Fibroblast of upper back skin (primary cell): Measurements from ENCODE around the gene SHISA5.
"Not testable (repeated sequence)": the region's sequence is repeated elsewhere in the genome, so short reads cannot be mapped to it uniquely, and the experiment has no call there.

Experiments used
- DNase-seq: peaks from one replicate; pipeline ENCODE4 v3.0.0-alpha.2; 2013

SHISA5 gene

DNA sequence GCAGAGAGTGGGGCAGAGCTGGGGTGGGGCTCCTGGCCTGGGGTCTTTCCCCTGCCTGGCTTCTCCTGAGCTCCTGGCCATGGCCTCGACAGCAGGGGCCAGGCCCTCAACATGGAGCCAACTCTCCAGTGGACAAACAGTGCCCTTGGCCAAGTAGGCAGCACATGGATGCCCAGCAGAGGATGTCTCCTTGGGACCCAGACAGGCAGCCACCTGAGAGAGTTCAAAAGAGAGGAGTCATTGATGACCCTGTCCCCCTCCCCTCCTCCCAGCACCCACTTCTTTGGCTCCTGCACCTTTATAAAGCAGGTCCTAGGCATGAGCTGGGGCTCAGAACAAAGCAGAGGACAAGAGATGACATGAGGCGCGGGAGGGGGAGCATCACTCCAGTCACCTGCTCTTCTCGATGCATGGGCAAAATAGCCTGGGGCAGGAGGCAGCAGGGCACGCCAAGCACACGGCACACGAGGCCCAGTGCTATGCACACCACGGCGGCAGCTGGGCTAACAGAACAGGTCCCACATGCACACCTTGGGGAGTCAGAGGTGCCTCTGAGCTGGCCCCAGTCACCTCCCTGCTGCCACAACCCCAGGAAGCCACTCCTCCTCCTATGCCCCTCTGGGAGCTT is 27.4 kb downstream of the SHISA5 start:
- no peak for DNase-seq

DNA sequence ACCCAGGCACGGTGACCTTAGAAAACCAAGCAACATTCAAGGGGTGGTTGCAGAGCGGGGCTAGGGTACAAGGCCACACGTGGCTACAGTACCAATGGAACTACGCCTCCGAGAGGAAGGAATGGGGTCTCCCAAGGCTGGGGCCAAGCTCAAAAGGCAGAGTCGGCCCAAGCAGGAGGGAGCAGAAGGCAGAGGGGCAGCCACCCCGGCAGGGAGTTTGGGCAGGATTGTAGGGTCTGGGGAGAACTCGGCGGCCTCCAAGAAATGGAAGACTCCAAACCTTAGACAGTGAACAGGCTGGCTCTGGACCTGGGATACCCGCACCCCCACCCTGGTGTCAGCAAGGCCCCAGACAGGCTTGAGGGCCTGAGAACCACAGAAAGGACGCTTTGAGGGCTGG is 28.8 kb downstream of the SHISA5 start:
- no peak for DNase-seq

- DNase-seq = no peak
Measured at GRCh38 chr3:48474619-48475018, 29.4 kb downstream of the SHISA5 start.

GRCh38 chr3:48474031-48474430 is 29.9 kb downstream of the SHISA5 start:
- DNase-seq = not testable (repeated sequence)

GRCh38 chr3:48473617-48473952 is 30.4 kb downstream of the SHISA5 start:
- no peak for DNase-seq

- DNase-seq = peak; percentile 90
Measured at GRCh38 chr3:48472923-48473616, 30.9 kb downstream of the SHISA5 start.

GRCh38 chr3:48472673-48472922 is 31.4 kb downstream of the SHISA5 start:
- no peak for DNase-seq

DNA sequence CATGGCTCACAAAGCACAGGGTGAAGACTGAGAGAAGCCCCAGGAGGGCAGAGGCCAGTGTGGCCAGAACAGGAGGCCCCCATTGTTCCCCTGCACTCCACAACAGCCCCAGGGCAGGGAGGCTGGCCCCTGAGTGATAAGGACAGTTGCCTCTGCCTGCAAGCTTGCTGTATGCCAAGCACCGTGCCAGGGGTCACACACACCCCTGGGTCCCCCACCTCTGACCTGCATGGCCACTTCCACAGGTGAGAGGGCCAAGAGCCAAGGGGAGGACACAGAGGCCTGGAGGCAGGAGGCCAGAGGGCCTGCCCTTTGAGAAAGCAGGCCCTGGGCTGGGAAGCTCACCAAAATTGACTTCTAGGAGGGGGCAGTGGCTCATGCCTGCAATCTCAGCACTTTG is 33.7 kb downstream of the SHISA5 start:
- no peak for DNase-seq

- DNase-seq = no peak
Measured at GRCh38 chr3:48469046-48469915, 34.7 kb downstream of the SHISA5 start.

GRCh38 chr3:48468329-48468731 is 35.6 kb downstream of the SHISA5 start:
- no peak for DNase-seq

DNA sequence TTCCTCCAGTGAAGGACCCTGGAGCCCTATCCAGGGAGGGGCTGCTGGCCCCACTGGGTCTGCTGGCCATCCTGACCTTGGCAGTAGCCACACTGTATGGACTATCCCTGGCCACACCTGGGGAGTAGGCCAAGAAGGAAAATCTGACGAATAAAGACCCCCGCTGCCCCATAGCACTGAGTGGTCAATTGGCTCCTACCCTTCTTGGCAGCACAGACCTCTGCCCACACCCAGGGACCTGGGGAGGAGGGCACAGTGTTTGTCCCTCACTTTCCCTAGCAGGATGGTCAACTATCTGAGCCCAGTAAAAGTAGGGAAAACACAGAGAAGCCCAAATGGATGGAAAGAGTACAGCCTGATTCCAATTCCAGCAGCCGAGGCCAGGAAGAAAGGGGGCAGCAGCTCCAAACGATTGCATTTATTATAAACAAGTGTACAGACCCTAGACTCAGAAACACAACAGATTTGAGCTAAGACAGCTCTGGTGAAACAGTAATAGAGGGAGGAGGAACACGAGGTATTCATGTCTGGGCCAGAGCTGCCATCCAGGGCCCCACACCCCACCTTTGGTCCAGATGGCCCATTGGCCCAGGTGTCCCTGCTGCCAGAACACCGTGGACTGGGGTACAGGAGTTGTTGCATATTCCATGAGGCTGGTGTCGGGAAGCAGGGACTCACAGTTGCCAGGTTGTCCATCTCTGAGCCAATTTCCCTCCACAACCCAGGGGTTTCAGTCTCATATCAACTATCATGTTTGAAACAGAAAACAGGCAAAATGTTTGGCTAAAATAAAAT is 36.3 kb downstream of the SHISA5 start:
- DNase-seq = no peak

GRCh38 chr3:48467110-48467454 is 36.9 kb downstream of the SHISA5 start:
- no peak for DNase-seq

DNA sequence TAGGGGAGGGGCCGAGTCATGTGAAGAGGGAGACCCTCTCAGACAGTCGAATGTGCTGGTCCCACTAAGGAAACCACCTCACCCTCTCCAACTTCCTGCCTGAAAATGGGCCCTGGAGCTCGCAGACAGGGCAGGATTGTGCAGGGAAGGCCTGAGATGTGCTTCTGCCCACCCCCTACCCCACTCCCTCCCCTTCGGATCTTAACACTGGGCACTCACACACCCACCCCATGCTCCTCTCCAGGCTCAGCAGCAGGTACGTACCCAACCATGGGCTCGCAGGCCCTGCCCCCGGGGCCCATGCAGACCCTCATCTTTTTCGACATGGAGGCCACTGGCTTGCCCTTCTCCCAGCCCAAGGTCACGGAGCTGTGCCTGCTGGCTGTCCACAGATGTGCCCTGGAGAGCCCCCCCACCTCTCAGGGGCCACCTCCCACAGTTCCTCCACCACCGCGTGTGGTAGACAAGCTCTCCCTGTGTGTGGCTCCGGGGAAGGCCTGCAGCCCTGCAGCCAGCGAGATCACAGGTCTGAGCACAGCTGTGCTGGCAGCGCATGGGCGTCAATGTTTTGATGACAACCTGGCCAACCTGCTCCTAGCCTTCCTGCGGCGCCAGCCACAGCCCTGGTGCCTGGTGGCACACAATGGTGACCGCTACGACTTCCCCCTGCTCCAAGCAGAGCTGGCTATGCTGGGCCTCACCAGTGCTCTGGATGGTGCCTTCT is 37.4 kb downstream of the SHISA5 start:
- no peak for DNase-seq

DNA sequence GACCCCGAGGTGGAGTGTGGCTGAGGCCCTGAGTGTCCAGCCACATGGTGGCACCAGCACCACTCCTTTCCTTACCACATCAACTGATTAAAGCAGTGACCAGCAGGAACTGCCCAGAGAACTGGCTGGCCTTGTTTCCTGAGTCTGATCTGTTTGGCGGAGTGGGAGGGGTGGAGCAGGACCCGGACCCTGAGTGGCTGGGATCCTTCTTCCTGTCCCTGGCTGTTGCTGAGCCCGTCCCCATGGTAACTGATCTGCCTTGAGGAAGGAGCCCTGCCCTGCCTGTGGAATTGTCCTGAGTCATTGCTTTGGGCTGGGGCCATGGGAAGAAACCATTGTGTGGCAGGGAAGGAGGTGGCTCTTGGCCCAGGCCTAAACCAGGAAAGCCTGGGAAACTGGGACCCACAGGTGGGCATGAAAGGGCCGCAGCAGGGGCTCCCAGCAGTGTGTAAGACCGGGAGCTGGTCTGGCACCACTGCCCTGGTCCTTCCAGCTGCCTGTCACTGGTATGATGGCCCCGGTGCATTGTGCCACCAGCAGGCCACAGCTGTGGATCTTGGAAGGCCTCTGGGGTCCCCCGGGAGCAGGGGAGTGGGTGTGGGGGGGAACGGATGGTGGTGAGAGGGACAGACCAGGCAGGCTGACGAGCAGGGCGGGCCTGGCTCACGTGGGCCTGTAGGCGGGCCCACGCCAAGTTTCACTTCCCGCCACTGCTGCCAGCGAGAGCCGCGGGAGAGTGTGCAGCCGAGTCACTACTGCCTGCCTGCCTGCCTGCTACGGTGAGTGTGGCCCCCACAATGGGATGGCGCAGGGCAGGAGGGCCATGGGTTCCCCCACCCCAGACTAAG is 38.2 kb downstream of the SHISA5 start:
- peak; percentile 99 for DNase-seq

- DNase-seq = no peak
Measured at GRCh38 chr3:48465237-48465530, 38.8 kb downstream of the SHISA5 start.

DNA sequence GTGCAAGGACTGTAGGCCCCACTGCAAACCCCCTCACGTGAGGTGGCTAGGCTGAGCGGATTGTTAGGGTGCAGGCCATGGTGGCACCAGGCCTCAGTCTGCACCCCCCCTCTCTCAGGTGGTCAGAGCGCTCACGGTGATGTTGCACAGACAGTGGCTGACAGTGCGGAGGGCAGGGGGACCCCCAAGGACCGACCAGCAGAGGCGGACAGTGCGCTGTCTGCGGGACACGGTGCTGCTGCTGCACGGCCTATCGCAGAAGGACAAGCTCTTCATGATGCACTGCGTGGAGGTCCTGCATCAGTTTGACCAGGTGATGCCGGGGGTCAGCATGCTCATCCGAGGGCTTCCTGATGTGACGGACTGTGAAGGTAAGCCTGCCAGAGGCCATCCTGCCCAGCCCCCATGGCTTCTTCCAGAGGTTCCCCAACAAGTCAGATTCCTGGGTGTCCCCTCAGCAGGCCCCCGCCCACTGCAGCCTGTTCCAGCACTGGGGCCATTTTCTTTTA is 39.2 kb downstream of the SHISA5 start:
- no peak for DNase-seq

DNA sequence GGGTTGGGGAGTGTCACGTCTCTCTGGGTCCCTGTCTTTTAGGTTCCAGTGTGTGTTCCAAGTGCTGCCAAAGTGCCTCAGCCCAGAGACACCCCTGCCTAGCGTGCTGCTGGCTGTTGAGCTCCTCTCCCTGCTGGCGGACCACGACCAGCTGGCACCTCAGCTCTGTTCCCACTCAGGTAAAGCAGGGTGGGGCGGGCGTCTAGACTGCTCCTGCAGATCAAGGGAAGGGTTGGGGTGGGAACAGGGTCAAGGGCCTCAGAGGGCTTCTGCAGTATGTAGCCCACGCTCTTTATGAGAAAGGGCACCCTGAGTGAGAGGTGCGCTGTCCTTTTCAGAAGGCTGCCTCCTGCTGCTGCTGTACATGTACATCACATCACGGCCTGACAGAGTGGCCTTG is 40.3 kb downstream of the SHISA5 start:
- DNase-seq = no peak

GRCh38 chr3:48461767-48462166 is 42.2 kb downstream of the SHISA5 start:
- DNase-seq = not testable (repeated sequence)

- DNase-seq = no peak
Measured at GRCh38 chr3:48460517-48460902, 43.5 kb downstream of the SHISA5 start.

DNA sequence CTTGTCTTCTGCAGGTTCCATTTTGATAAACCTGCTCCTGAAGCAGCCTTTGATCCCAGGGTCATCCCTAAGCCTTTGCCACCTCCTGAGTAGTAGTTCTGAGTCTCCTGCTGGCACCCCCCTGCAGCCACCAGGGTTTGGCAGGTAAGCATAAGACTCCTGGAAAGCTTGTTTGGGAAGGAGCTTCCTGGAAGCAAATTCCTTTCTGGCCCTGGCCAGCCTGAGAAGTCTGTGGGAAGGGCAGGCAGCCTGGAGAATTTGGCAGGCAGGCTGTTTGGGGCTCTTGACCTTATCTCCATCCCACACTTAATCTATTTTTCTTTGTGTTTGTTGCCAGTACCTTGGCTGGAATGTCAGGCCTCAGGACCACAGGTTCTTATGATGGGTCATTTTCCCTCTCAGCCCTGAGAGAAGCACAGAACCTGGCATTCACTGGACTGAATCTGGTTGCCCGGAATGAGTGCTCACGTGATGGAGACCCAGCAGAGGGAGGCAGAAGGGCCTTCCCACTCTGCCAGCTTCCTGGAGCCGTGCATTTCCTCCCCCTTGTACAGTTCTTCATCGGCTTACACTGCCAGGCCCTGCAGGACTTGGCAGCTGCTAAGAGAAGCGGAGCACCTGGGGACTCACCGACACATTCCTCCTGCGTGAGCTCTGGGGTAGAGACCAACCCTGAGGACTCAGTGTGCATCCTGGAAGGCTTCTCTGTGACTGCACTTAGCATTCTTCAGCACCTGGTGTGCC is 44.0 kb downstream of the SHISA5 start:
- no peak for DNase-seq

DNA sequence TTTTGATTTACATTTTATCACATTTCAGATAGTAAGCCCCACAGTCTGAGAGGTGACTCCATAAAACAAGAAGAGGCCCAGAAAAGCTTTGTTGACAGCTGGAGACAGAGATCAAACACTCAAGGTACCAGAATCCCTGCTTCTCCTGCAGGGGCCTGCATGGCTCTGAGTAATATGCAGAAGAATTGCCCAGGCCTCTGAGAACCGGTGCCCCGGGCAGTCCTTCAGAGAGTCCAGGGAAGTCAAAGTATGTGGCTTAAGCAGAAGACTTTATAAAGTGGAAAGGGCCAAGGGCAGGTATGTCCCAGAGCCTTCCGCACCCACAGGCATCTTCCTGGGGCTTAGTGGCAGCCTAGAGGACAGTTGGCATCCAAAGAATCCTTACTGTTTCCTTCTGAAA is 44.6 kb downstream of the SHISA5 start:
- no peak for DNase-seq
